Psoas muscle (tissue), 8 donors: ENCODE results near the gene TMEM17. TPM values are rescaled to one million over a fixed set of nuclear protein-coding genes. Genes with fewer than 3 reads are reported as not detected.
A peak's percentile ranks its signal among the peaks of the same experiment; 100 is the strongest.

Source experiments
- ATAC-seq, 4 donors: fragments of 200-7000 bp; cut with Tn5 transposase; one replicate each; pipeline ENCODE4 v1.9.1; 2020; ENCODE audit warnings: moderate library complexity in 3 of 4, mild to moderate bottlenecking in 2 of 4
- DNase-seq, 2 donors: peaks; one replicate each; pipeline ENCODE4 v3.0.0-alpha.2; 2020
- H3K27ac ChIP-seq: fragments of 200-600 bp; one replicate; pipeline ENCODE4 v1.8.0; 2022
- H3K27me3 ChIP-seq, 3 donors: fragments of 200-600 bp in 1 of 3; one replicate each; pipeline versions ENCODE4 v1.6.1 to v1.8.0; 2013 to 2022; ENCODE audit warnings: low read length in 2 of 3, mild to moderate bottlenecking in 2 of 3, moderate library complexity in 1 of 3; ENCODE audit not compliant: insufficient read depth in 3 of 3
- H3K36me3 ChIP-seq, 2 donors: fragments of 200-600 bp in 1 of 2; one replicate each; pipeline versions ENCODE4 v1.6.1 to v1.8.0; 2013 to 2022; ENCODE audit warnings: low read depth in 1 of 2, mild to moderate bottlenecking in 1 of 2, moderate library complexity in 1 of 2; ENCODE audit not compliant: insufficient read depth in 1 of 2
- H3K4me1 ChIP-seq: fragments of 200-600 bp; one replicate; pipeline ENCODE4 v1.8.0; 2022
- H3K4me3 ChIP-seq: fragments of 200-600 bp; one replicate; pipeline ENCODE4 v1.8.0; 2022; ENCODE audit warnings: mild to moderate bottlenecking
- H3K9me3 ChIP-seq: fragments of 200-600 bp; one replicate; pipeline ENCODE4 v1.8.0; 2022
- WGBS, 3 donors: extraction: QIAGEN DNeasy Blood & Tissue Kit; methylation state at CpG; one replicate each; pipeline versions ENCODE4 v1.1.6 to v1.1.7; 2013; 5-methylcytosine and 5-hydroxymethylcytosine counted together
- intact Hi-C, 2 donors: fragments of 100-400 bp; cut with DNase I; formaldehyde crosslinking; loops; one replicate each; pipeline versions ENCODE4 v1.11.0 to v1.14.2; 2022
- polyA plus RNA-seq, 3 donors: library from polyadenylated mRNA; stranded (reverse); fragments of 200-250 nt; gene quantifications; one replicate each; pipeline ENCODE4 v1.2.3, GENCODE V29; 2013
- total RNA-seq, 4 donors: library from RNA; stranded (reverse); fragmentation: NEBNext Ultra II Directional in 2 of 4; extraction: Animal tissue kit (Norgen Biotek cat#: 25700) in 2 of 4; gene quantifications; one replicate each; pipeline versions ENCODE4 v1.2.1 to v1.2.4, GENCODE V29; 2021 to 2023
- TF ChIP-seq, protein P1 (sequence below): fragments of 200-600 bp; IDR thresholded peaks from one replicate; pipeline ENCODE4 v1.8.0; 2022; ENCODE audit warnings: antibody characterized with exemption
- donor health status: healthy with polysubstance abuse.
- donor health status: DM: no; HTN: no; CAD: no; lungs with moderate emphysema.
- donor health status: Bipolar disorder and iron deficiency.
- donor health status: healthy.
- donor health status: DM: yes; HTN: yes; CAD: no.
- donor health status: DM: no; HTN: no; CAD: no.
- donor health status: DM: no; HTN: no; CAD: no.
- donor health status: DM: yes; HTN: yes; CAD: no.

Gene TMEM17
- total and polyA plus RNA-seq, 7 donors, result 0.44 to 1.1 (median 0.67) TPM

DNA sequence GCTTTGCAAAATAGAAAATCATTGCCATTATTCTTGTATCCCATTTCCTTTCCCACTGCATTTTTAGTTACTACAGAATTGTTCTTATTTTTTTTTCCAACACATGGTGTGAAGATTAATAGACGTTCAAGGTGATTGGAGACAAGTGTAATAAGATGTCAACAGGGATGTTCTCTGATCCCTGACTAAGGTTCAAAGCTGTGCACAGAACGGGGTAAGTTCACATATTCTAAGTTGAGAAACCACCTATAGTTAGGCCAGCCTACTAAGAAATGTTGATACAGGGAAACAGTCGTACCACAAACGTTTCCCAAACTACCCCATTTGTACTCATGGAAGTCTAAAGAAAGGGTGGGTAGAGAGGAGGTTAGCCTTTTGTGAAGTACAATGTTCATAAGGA is 6.4 kb upstream of the TMEM17 start:
- Histone ChIP-seq H3K27ac (no peak overlapping the region), H3K9me3 (no peaks in the 10 kb centered on the region), H3K4me3 (no peak overlapping the region), H3K36me3 (no peaks in the 10 kb centered on the region), H3K27me3 (no peaks in the 10 kb centered on the region), H3K4me1 (no peaks in the 10 kb centered on the region)
- intact Hi-C loops, result no loop called here
- no peak for ATAC-seq
- DNase-seq, result no peak
- TF ChIP-seq, protein P1, sequence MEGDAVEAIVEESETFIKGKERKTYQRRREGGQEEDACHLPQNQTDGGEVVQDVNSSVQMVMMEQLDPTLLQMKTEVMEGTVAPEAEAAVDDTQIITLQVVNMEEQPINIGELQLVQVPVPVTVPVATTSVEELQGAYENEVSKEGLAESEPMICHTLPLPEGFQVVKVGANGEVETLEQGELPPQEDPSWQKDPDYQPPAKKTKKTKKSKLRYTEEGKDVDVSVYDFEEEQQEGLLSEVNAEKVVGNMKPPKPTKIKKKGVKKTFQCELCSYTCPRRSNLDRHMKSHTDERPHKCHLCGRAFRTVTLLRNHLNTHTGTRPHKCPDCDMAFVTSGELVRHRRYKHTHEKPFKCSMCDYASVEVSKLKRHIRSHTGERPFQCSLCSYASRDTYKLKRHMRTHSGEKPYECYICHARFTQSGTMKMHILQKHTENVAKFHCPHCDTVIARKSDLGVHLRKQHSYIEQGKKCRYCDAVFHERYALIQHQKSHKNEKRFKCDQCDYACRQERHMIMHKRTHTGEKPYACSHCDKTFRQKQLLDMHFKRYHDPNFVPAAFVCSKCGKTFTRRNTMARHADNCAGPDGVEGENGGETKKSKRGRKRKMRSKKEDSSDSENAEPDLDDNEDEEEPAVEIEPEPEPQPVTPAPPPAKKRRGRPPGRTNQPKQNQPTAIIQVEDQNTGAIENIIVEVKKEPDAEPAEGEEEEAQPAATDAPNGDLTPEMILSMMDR, result no peak
- 72 to 79% (median 74%) methylated on average over 4 of the region's 4 CpGs for WGBS, 3 donors

GRCh38 chr2:62511636-62512035 is 5.6 kb upstream of the TMEM17 start:
- intact Hi-C loops, result no loop called here
- WGBS, 3 donors, result 27 to 41% (median 32%) methylated on average over 6 of the region's 6 CpGs

GRCh38 chr2:62506421-62506750 is 391 bp upstream of the TMEM17 start:
- ATAC-seq (peak; percentile 9 to 25 (median 16)), DNase-seq (no peak)
- intact Hi-C loops, result loop anchor here in 1 of 2 donors (5.0 kb wide), 1 partner anchor 196 kb away; no protein-coding TSS in a partner anchor
- no peaks in the 10 kb centered on the region for H3K36me3 ChIP-seq
- no peaks in the 10 kb centered on the region for H3K9me3 ChIP-seq
- H3K27ac ChIP-seq, result peak overlapping the region; percentile 88
- H3K4me1 ChIP-seq, result peaks cover 7% of the 10 kb centered on the region
- H3K4me3 ChIP-seq, result peak overlapping the region; percentile 95
- TF ChIP-seq, protein P1, result no peak
- WGBS, 3 donors, result 0 to 1% (median 0%) methylated on average over 3 of the region's 3 CpGs
- no peaks in the 10 kb centered on the region for H3K27me3 ChIP-seq

More at GRCh38 chr2:62511636-62512035, 5.6 kb upstream of the TMEM17 start:
- peaks cover 4% of the 10 kb centered on the region for H3K4me1 ChIP-seq
- H3K27ac ChIP-seq, result no peak overlapping the region
- no peaks in the 10 kb centered on the region for H3K36me3 ChIP-seq
- no peaks in the 10 kb centered on the region for H3K27me3 ChIP-seq
- H3K4me3 ChIP-seq, result no peak overlapping the region
- no peaks in the 10 kb centered on the region for H3K9me3 ChIP-seq
- ATAC-seq (no peak), DNase-seq (no peak)
- TF ChIP-seq, protein P1, result no peak

GRCh38 chr2:62505109-62505749 is 766 bp downstream of the TMEM17 start:
- H3K27me3 ChIP-seq, result no peaks in the 10 kb centered on the region
- DNase-seq, result no peak
- no peaks in the 10 kb centered on the region for H3K9me3 ChIP-seq
- no peaks in the 10 kb centered on the region for H3K36me3 ChIP-seq
- 14 to 16% (median 15%) methylated on average over 17 to 18 of the region's 18 CpGs for WGBS, 3 donors
- intact Hi-C loops, result loop anchor here in 1 of 2 donors (5.0 kb wide), 1 partner anchor 197 kb away; no protein-coding TSS in a partner anchor
- peaks cover 7% of the 10 kb centered on the region for H3K4me1 ChIP-seq
- peak in 1 of 4 donors; percentile 2 for ATAC-seq
- peak overlapping the region; percentile 95 for H3K4me3 ChIP-seq
- TF ChIP-seq, protein P1, result no peak
- H3K27ac ChIP-seq, result peak overlapping the region; percentile 88

DNA sequence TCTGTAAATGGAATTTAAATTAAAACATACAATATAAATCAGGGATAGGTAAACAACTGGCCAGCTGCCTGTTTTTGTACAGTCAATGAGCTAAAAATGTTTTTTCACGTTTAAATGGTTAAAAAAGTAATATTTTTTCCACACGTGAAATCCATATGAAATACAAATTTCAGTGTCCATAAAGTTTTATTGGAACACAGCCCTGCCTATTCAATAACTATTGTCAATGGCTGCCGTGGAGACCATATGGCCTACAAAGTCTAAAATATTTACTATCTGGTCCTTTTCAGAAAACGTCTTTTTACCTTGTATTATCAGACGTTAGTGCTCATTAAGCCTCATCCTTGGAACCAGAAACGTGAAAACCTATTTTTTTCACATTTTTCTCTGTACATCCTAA is 1.3 kb downstream of the TMEM17 start:
- H3K9me3 ChIP-seq, result no peaks in the 10 kb centered on the region
- H3K4me3 ChIP-seq, result no peak overlapping the region
- peaks cover 7% of the 10 kb centered on the region for H3K4me1 ChIP-seq
- no peak overlapping the region for H3K27ac ChIP-seq
- intact Hi-C loops, result loop anchor here in 1 of 2 donors (5.0 kb wide), 1 partner anchor 198 kb away; no protein-coding TSS in a partner anchor
- no peaks in the 10 kb centered on the region for H3K36me3 ChIP-seq
- DNase-seq (no peak), ATAC-seq (no peak)
- 92 to 95% (median 93%) methylated on average over 6 of the region's 6 CpGs for WGBS, 3 donors
- H3K27me3 ChIP-seq, result no peaks in the 10 kb centered on the region
- TF ChIP-seq, protein P1, result no peak
